Breast epithelium (tissue), 4 donors: ENCODE measurements around the gene HDAC2. TPM values are rescaled to one million over a fixed set of nuclear protein-coding genes. Genes with fewer than 3 reads are reported as not detected.

Experiments
- DNase-seq, 2 donors: peaks; one replicate each; pipeline ENCODE4 v3.0.0-alpha.2; 2019; ENCODE audit warnings: low spot score in 2 of 2
- H3K27ac ChIP-seq, 2 donors: fragments of 200-600 bp; sonication (generic) in 1 of 2; one replicate each; pipeline ENCODE4 v1.5.1; 2016 to 2019; ENCODE audit warnings: mild to moderate bottlenecking in 1 of 2
- H3K27me3 ChIP-seq, 2 donors: fragments of 200-600 bp; sonication (generic) in 1 of 2; one replicate each; pipeline versions ENCODE4 v1.5.1 to v1.6.0; 2017 to 2019; ENCODE audit warnings: control low read depth in 1 of 2, mild to moderate bottlenecking in 1 of 2
- H3K36me3 ChIP-seq: fragments of 200-600 bp; one replicate; pipeline ENCODE4 v1.5.1; 2019
- H3K4me1 ChIP-seq, 2 donors: fragments of 200-600 bp; sonication (generic); one replicate each; pipeline ENCODE4 v1.5.1; 2016 to 2019; ENCODE audit warnings: control low read depth in 1 of 2
- H3K4me3 ChIP-seq, 3 donors: fragments of 200-600 bp; sonication (generic); 1 replicate in 2 of 3; 2 replicates in 1 of 3; pipeline ENCODE4 v1.5.1; 2016 to 2019; ENCODE audit warnings: mild to moderate bottlenecking in 3 of 3, moderate library complexity in 2 of 3
- H3K9me3 ChIP-seq, 2 donors: fragments of 200-600 bp; sonication (generic) in 1 of 2; one replicate each; pipeline ENCODE4 v1.5.1; 2016 to 2019; ENCODE audit warnings: control low read depth in 1 of 2
- CTCF ChIP-seq, 3 donors: fragments of 450-650 bp; IDR thresholded peaks; one replicate each; pipeline ENCODE4 v1.5.1; 2016 to 2017; ENCODE audit warnings: antibody characterized with exemption in 3 of 3, mild to moderate bottlenecking in 3 of 3, moderate library complexity in 3 of 3
- POLR2A ChIP-seq: fragments of 450-650 bp; IDR thresholded peaks from one replicate; pipeline ENCODE4 v1.6.1; 2016; ENCODE audit warnings: antibody characterized with exemption, mild to moderate bottlenecking, moderate library complexity
- POLR2AphosphoS5 ChIP-seq, 3 donors: sonication (generic); formaldehyde crosslinking; IDR thresholded peaks; one replicate each; pipeline ENCODE4 v1.6.1; 2017; ENCODE audit warnings: antibody characterized with exemption in 3 of 3
- intact Hi-C: fragments of 100-400 bp; cut with DNase I; formaldehyde crosslinking; loops from one replicate; pipeline ENCODE4 v1.15.1; 2023; ENCODE audit warnings: low total_unique reads
- total RNA-seq, 3 donors: library from RNA; depleted of rRNA; stranded (reverse); fragments of >200 nt; gene quantifications; one replicate each; pipeline ENCODE4 v1.1.0, GENCODE V29; 2016

HDAC2 gene
- total RNA-seq, 3 donors from 2014 or later = 37.9 to 66.5 (median 63.5) TPM

GRCh38 chr6:113903666-113904330, 67.2 kb downstream of the HDAC2 start:
- Histone ChIP-seq H3K36me3 (no peaks in the 10 kb centered on the region), H3K9me3 (no peaks in the 10 kb centered on the region), H3K4me1 (no peaks in the 10 kb centered on the region), H3K27me3 (no peaks in the 10 kb centered on the region), H3K4me3 (peak overlapping the region in 1 of 3 donors; percentile 0), H3K27ac (peak overlapping the region; percentile 33 to 54)
- intact Hi-C loops = no loop called here
- DNase-seq = no peak
- TF ChIP-seq POLR2A (no peak), POLR2AphosphoS5 (IDR thresholded peaks at IDR 0.05) (no peak)

GRCh38 chr6:113901482-113901881, 69.5 kb downstream of the HDAC2 start:
- intact Hi-C loops = no loop called here
- DNase-seq = no peak
- Histone ChIP-seq H3K4me3 (no peak overlapping the region), H3K27ac (no peak overlapping the region), H3K9me3 (no peaks in the 10 kb centered on the region), H3K36me3 (no peaks in the 10 kb centered on the region), H3K4me1 (no peaks in the 10 kb centered on the region), H3K27me3 (no peaks in the 10 kb centered on the region)
- no peak for TF ChIP-seq POLR2A
- no peak for TF ChIP-seq CTCF (IDR thresholded peaks at IDR 0.05)
- no peak for TF ChIP-seq POLR2AphosphoS5 (IDR thresholded peaks at IDR 0.05)

- TF ChIP-seq POLR2A (no peak), POLR2AphosphoS5 (IDR thresholded peaks at IDR 0.05) (no peak), CTCF (IDR thresholded peaks at IDR 0.05) (no peak)
- H3K4me3 ChIP-seq = no peak overlapping the region
- peaks cover 0 to 10% of the 10 kb centered on the region in 2 donors for H3K9me3 ChIP-seq
- no peaks in the 10 kb centered on the region for H3K4me1 ChIP-seq
- no peak for DNase-seq
- peak overlapping the region in 1 of 2 donors; percentile 43 for H3K27ac ChIP-seq
- intact Hi-C loops = no loop called here
- no peaks in the 10 kb centered on the region for H3K36me3 ChIP-seq
- H3K27me3 ChIP-seq = no peaks in the 10 kb centered on the region
These were observed 76.0 kb downstream of the HDAC2 start for GRCh38 chr6:113894712-113895674.

- H3K4me1 ChIP-seq = no peaks in the 10 kb centered on the region
- peaks cover 0 to 10% of the 10 kb centered on the region in 2 donors for H3K9me3 ChIP-seq
- intact Hi-C loops = no loop called here
- no peak for TF ChIP-seq CTCF (IDR thresholded peaks at IDR 0.05)
- TF ChIP-seq POLR2A = no peak
- H3K27ac ChIP-seq = no peak overlapping the region
- no peak for DNase-seq
- H3K27me3 ChIP-seq = no peaks in the 10 kb centered on the region
- H3K36me3 ChIP-seq = no peaks in the 10 kb centered on the region
- no peak overlapping the region for H3K4me3 ChIP-seq
These were observed 77.1 kb downstream of the HDAC2 start for GRCh38 chr6:113893866-113894265.

GRCh38 chr6:113893451-113893850, 77.5 kb downstream of the HDAC2 start:
- Histone ChIP-seq H3K9me3 (peaks cover 0 to 10% of the 10 kb centered on the region in 2 donors), H3K36me3 (no peaks in the 10 kb centered on the region), H3K4me1 (no peaks in the 10 kb centered on the region), H3K27ac (no peak overlapping the region), H3K4me3 (no peak overlapping the region), H3K27me3 (no peaks in the 10 kb centered on the region)
- no peak for DNase-seq
- TF ChIP-seq POLR2AphosphoS5 (IDR thresholded peaks at IDR 0.05) = no peak
- no peak for TF ChIP-seq CTCF (IDR thresholded peaks at IDR 0.05)
- TF ChIP-seq POLR2A = no peak
- intact Hi-C loops = no loop called here
